Measurements from ENCODE around the gene ACTR1A. TPM values are rescaled to one million over a fixed set of nuclear protein-coding genes. Genes with fewer than 3 reads are reported as not detected.

ACTR1A gene
- polyA plus RNA-seq, 3 donors, result 72.7 to 79.4 (median 79.0) TPM

DNA sequence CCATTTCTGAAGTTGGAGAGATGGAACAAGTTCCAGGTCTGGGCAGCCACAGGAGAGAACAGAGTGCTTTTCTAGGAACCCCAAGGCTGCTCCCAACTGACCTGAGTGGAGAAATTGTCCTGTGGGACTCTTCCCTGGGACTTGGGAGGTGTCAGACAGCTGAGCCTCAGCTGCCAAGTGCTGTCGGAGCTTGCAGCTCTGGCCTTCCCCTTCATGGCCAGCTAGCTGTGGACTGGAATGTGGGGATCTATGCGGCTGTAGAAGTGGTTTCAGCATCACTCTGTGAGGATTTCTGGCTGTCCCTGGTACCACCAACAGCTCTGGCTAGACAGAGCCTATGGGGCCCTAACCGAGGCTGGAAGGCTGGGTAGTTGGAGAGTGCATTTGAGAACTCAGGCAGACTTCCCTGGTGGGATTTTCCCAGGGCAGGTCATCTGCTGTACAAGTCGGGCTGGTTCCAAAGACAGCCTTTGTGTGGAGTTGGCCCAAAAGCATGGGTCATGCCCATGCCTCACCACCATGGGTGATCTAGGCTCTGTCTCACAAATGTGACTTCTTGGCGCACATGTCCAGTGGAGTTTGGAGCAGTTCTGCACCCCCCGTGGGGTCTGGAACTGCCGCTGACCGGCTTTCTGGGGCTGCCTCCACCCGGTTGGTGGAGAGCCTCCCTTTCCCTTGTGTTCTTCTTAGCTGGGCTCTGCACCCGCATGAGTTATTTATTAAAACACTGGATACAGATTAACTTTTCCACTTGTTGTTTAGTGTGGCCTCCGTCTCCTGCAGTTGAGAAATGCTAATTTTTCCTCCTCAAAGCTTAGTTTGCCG is 12.2 kb upstream of the ACTR1A start:
- H4K20me1 ChIP-seq (ENCODE audit: insufficient read depth, low read length), result peaks cover 79% of the 10 kb centered on the region
- peaks cover 0 to 1% (median 0%) of the 10 kb centered on the region in 3 donors for H3K27me3 Mint-ChIP-seq (ENCODE audit: low read depth in 3 of 3)
- peaks cover 18 to 22% of the 10 kb centered on the region in 2 donors for H3K4me1 ChIP-seq (ENCODE audit: control insufficient read depth in 1 of 2, insufficient read depth in 2 of 2, low read length in 2 of 2)
- peaks cover 47 to 76% of the 10 kb centered on the region in 2 donors for H3K36me3 ChIP-seq (replicated peaks in 1 of 2; ENCODE audit: control insufficient read depth in 1 of 2, insufficient read depth in 2 of 2, low read length in 2 of 2)
- no peak overlapping the region for H3K4me3 ChIP-seq (replicated peaks in 1 of 3; ENCODE audit: low read depth in 2 of 3, low read length in 3 of 3)
- no peak overlapping the region for H3K4me2 ChIP-seq (replicated peaks; ENCODE audit: extremely low read depth, low read length, poor library complexity, severe bottlenecking)
- no peak for DNase-seq
- TF ChIP-seq, protein P1, sequence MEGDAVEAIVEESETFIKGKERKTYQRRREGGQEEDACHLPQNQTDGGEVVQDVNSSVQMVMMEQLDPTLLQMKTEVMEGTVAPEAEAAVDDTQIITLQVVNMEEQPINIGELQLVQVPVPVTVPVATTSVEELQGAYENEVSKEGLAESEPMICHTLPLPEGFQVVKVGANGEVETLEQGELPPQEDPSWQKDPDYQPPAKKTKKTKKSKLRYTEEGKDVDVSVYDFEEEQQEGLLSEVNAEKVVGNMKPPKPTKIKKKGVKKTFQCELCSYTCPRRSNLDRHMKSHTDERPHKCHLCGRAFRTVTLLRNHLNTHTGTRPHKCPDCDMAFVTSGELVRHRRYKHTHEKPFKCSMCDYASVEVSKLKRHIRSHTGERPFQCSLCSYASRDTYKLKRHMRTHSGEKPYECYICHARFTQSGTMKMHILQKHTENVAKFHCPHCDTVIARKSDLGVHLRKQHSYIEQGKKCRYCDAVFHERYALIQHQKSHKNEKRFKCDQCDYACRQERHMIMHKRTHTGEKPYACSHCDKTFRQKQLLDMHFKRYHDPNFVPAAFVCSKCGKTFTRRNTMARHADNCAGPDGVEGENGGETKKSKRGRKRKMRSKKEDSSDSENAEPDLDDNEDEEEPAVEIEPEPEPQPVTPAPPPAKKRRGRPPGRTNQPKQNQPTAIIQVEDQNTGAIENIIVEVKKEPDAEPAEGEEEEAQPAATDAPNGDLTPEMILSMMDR (IDR thresholded peaks at IDR 0.05), result no peak
- no peaks in the 10 kb centered on the region for H3K27me3 ChIP-seq (ENCODE audit: control insufficient read depth in 2 of 2, insufficient read depth in 2 of 2, low read length in 2 of 2)
- H2AFZ ChIP-seq (ENCODE audit: insufficient read depth, low read depth, low read length, poor library complexity, severe bottlenecking), result no peak overlapping the region
- peaks cover 54% of the 10 kb centered on the region for H3K79me2 ChIP-seq (ENCODE audit: insufficient read depth, low read length)
- H3K4me3 Mint-ChIP-seq, result no peak overlapping the region
- peaks cover 15% of the 10 kb centered on the region for H3K4me1 Mint-ChIP-seq
- H3K9ac ChIP-seq (ENCODE audit: insufficient read depth, low read length, poor library complexity, severe bottlenecking), result no peak overlapping the region
- no peak overlapping the region for H3K27ac ChIP-seq (ENCODE audit: low read depth in 1 of 2, low read length in 2 of 2)
- H3K9me3 ChIP-seq (replicated peaks in 1 of 2; ENCODE audit: control insufficient read depth in 1 of 2, insufficient read depth in 1 of 2, low read length in 2 of 2), result no peaks in the 10 kb centered on the region
- intact Hi-C loops (cut with micrococcal nuclease), result no loop called here
- no peak overlapping the region for H3K27ac Mint-ChIP-seq
- WGBS (ENCODE audit: insufficient coverage), result 100% methylated on average over 9 of the region's 12 CpGs
- peaks cover 43 to 80% of the 10 kb centered on the region in 2 donors for H3K36me3 Mint-ChIP-seq
- no peaks in the 10 kb centered on the region for H3K9me3 Mint-ChIP-seq

GRCh38 chr10:102511583-102512274 is 9.2 kb upstream of the ACTR1A start:
- DNase-seq, result peak; percentile 33 to 67 (median 62)
- peak overlapping the region; percentile 22 for H3K9ac ChIP-seq (ENCODE audit: insufficient read depth, low read length, poor library complexity, severe bottlenecking)
- TF ChIP-seq, protein P1 (IDR thresholded peaks at IDR 0.05), result no peak

More at GRCh38 chr10:102511583-102512274, 9.2 kb upstream of the ACTR1A start:
- Histone ChIP-seq H3K4me2 (replicated peaks; ENCODE audit: extremely low read depth, low read length, poor library complexity, severe bottlenecking) (no peak overlapping the region), H3K4me1 (ENCODE audit: control insufficient read depth in 1 of 2, insufficient read depth in 2 of 2, low read length in 2 of 2) (peaks cover 46 to 51% of the 10 kb centered on the region in 2 donors), H3K9me3 (replicated peaks in 1 of 2; ENCODE audit: control insufficient read depth in 1 of 2, insufficient read depth in 1 of 2, low read length in 2 of 2) (no peaks in the 10 kb centered on the region), H3K36me3 (replicated peaks in 1 of 2; ENCODE audit: control insufficient read depth in 1 of 2, insufficient read depth in 2 of 2, low read length in 2 of 2) (peaks cover 38 to 71% of the 10 kb centered on the region in 2 donors), H3K79me2 (ENCODE audit: insufficient read depth, low read length) (peaks cover 72% of the 10 kb centered on the region), H3K27me3 (ENCODE audit: control insufficient read depth in 2 of 2, insufficient read depth in 2 of 2, low read length in 2 of 2) (no peaks in the 10 kb centered on the region), H4K20me1 (ENCODE audit: insufficient read depth, low read length) (peaks cover 80% of the 10 kb centered on the region), H3K4me3 (replicated peaks in 1 of 3; ENCODE audit: low read depth in 2 of 3, low read length in 3 of 3) (no peak overlapping the region), H3K27ac (ENCODE audit: low read depth in 1 of 2, low read length in 2 of 2) (peak overlapping the region; percentile 68 to 69), H2AFZ (ENCODE audit: insufficient read depth, low read depth, low read length, poor library complexity, severe bottlenecking) (no peak overlapping the region)
- Mint-ChIP-seq H3K9me3 (no peaks in the 10 kb centered on the region), H3K4me1 (peaks cover 41% of the 10 kb centered on the region), H3K27me3 (ENCODE audit: low read depth in 3 of 3) (peaks cover 0 to 1% (median 0%) of the 10 kb centered on the region in 3 donors), H3K36me3 (peaks cover 44 to 68% of the 10 kb centered on the region in 2 donors), H3K27ac (peak overlapping the region; percentile 56 to 89 (median 85)), H3K4me3 (no peak overlapping the region)
- WGBS (ENCODE audit: insufficient coverage), result 40% methylated on average over 2 of the region's 6 CpGs
- intact Hi-C loops (cut with micrococcal nuclease), result no loop called here
